ENCODE measurements around the gene DTNA. TPM values are rescaled to one million over a fixed set of nuclear protein-coding genes. Genes with fewer than 3 reads are reported as not detected.

The DTNA gene
- total and polyA plus RNA-seq, 2 of the 8 experiments (the other 6 are each of a cell fraction or from before 2014, with no cell fraction given) = 30.2 to 32.7 TPM

GRCh38 chr18:34740724-34741123 is 30.6 kb downstream of the DTNA start:
- Histone ChIP-seq H4K8ac (ENCODE audit: extremely low read depth, insufficient read depth, low read length) (no peak overlapping the region), H2BK120ac (replicated peaks; ENCODE audit: low read depth, low read length) (no peak overlapping the region), H3K4ac (replicated peaks; ENCODE audit: insufficient read length, low read depth, low read length) (no peak overlapping the region), H2AK5ac (ENCODE audit: low read depth, low read length) (no peak overlapping the region), H3K79me1 (ENCODE audit: low read depth, low read length) (no peaks in the 10 kb centered on the region), H3K23me2 (ENCODE audit: low read depth, low read length) (no peaks in the 10 kb centered on the region), H3K36me3 (ENCODE audit: control insufficient read depth in 2 of 4, insufficient read depth in 4 of 4, low read length in 3 of 4) (no peaks in the 10 kb centered on the region), H3K9me3 (ENCODE audit: insufficient read depth in 2 of 2, low read depth in 1 of 2, low read length in 1 of 2) (no peaks in the 10 kb centered on the region), H3K9ac (replicated peaks in 1 of 4; ENCODE audit: extremely low read depth in 1 of 4, low read depth in 3 of 4, low read length in 3 of 4) (no peak overlapping the region), H3K27ac (ENCODE audit: low read depth, low read length) (no peak overlapping the region), H4K20me1 (replicated peaks in 1 of 2; ENCODE audit: control insufficient read depth in 1 of 2, insufficient read depth in 2 of 2, low read length in 2 of 2) (no peaks in the 10 kb centered on the region), H2BK5ac (ENCODE audit: low read depth, low read length) (no peak overlapping the region), H4K5ac (ENCODE audit: insufficient read length, low read depth, low read length) (no peak overlapping the region), H3K23ac (ENCODE audit: insufficient read length) (no peak overlapping the region), H2BK12ac (ENCODE audit: low read depth, low read length) (no peak overlapping the region), H2BK15ac (ENCODE audit: low read length) (no peak overlapping the region), H3K27me3 (replicated peaks in 1 of 4; ENCODE audit: control insufficient read depth in 3 of 4, extremely low read depth in 1 of 4, insufficient read depth in 3 of 4, low read length in 3 of 4) (no peaks in the 10 kb centered on the region), H2AFZ (ENCODE audit: low read length) (no peak overlapping the region), H3K56ac (replicated peaks; ENCODE audit: insufficient read length, low read depth, low read length) (no peak overlapping the region), H3K18ac (ENCODE audit: extremely low read depth, low read length) (no peak overlapping the region), H3K4me1 (replicated peaks in 1 of 4; ENCODE audit: control insufficient read depth in 3 of 4, insufficient read depth in 4 of 4, low read length in 3 of 4) (no peaks in the 10 kb centered on the region), H3K4me3 (ENCODE audit: extremely low read depth in 1 of 4, insufficient read depth in 2 of 4, low read depth in 3 of 4, low read length in 4 of 4) (no peak overlapping the region), H3K4me2 (ENCODE audit: insufficient read depth in 1 of 2, low read depth in 2 of 2, low read length in 2 of 2) (no peak overlapping the region), H3K79me2 (ENCODE audit: control insufficient read depth in 1 of 2, insufficient read depth in 2 of 2, low read length in 2 of 2) (no peaks in the 10 kb centered on the region), H3K14ac (ENCODE audit: insufficient read length) (no peak overlapping the region), H2BK20ac (ENCODE audit: low read length) (no peak overlapping the region), H4K91ac (replicated peaks; ENCODE audit: insufficient read length, low read length) (no peak overlapping the region)
- DNase-seq (ENCODE audit: low read depth in 1 of 2, low spot score in 2 of 2) (no peak), FAIRE-seq (no peak)
- WGBS, 2 experiments (ENCODE audit: extremely low coverage in 1 of 2, insufficient coverage in 1 of 2, insufficient read length in 1 of 2, insufficient replicate concordance in 2 of 2, low coverage in 1 of 2, low lambda C conversion rate in 2 of 2, missing lambda C conversion rate in 1 of 2) = 96% methylated on average over 3 of the region's 3 CpGs; no CpG with 5 or more reads in 1 of the 2 experiments
- POLR2A ChIA-PET (ENCODE audit: partially characterized antibody) = no interaction called here
- CTCF ChIA-PET (ENCODE audit: partially characterized antibody) = interaction anchor here (1.2 to 1.3 kb wide), 2 partner anchors 10 to 13 kb away, joined by 5 read pairs; no protein-coding TSS in a partner anchor
- no peak for TF ChIP-seq TAF1 (IDR thresholded peaks at IDR 0.05; ENCODE audit: low read depth, low read length)
- no peak for TF ChIP-seq FOSL1 (IDR thresholded peaks at IDR 0.05; ENCODE audit: insufficient read depth, low read depth, low read length)
- TF ChIP-seq CEBPB (IDR thresholded peaks at IDR 0.05; ENCODE audit: low read depth, low read length) = no peak
- TF ChIP-seq ASH2L (IDR thresholded peaks at IDR 0.05; ENCODE audit: low read length) = no peak
- no peak for TF ChIP-seq HDAC2 (IDR thresholded peaks at IDR 0.05; ENCODE audit: borderline replicate concordance in 1 of 2, low read depth in 2 of 2, low read length in 2 of 2)
- no peak for TF ChIP-seq TAF7 (optimal IDR thresholded peaks at IDR 0.05; ENCODE audit: borderline replicate concordance, low read depth, low read length)
- TF ChIP-seq EZH2 (IDR thresholded peaks at IDR 0.05; ENCODE audit: low read depth, low read length, severe bottlenecking) = no peak
- TF ChIP-seq ATF2 (IDR thresholded peaks at IDR 0.05; ENCODE audit: low read length) = no peak
- no peak for TF ChIP-seq RFX5 (IDR thresholded peaks at IDR 0.05; ENCODE audit: borderline replicate concordance, low read depth, low read length)
- TF ChIP-seq CTBP2 (IDR thresholded peaks at IDR 0.05; ENCODE audit: borderline replicate concordance, insufficient read depth, insufficient read length, low read length) = no peak
- TF ChIP-seq SP2 (IDR thresholded peaks at IDR 0.05; ENCODE audit: low read length) = no peak
- TF ChIP-seq JUN (IDR thresholded peaks at IDR 0.05; ENCODE audit: low read depth, low read length) = no peak
- no peak for TF ChIP-seq ZNF274 (IDR thresholded peaks at IDR 0.05; ENCODE audit: borderline replicate concordance, extremely low read depth, low read length)
